HepG2 (cell line): ENCODE data around the gene MINDY1. TPM values are rescaled to one million over a fixed set of nuclear protein-coding genes. Genes with fewer than 3 reads are reported as not detected.

Experiments used
- JUND ChIP-seq: sonication (generic); formaldehyde crosslinking; IDR thresholded peaks from 2 replicates; pipeline ENCODE4 v1.8.0; 2022; ENCODE audit warnings: mild to moderate bottlenecking, missing genetic modification reagents
- MED8 ChIP-seq: sonication (generic); formaldehyde crosslinking; IDR thresholded peaks from 2 replicates; pipeline ENCODE4 v1.8.1; 2023; ENCODE audit warnings: mild to moderate bottlenecking, missing genetic modification reagents; ENCODE audit not compliant: insufficient replicate concordance
- PTBP1 ChIP-seq: fragments of 200-400 bp; formaldehyde crosslinking; IDR thresholded peaks from 2 replicates; pipeline ENCODE4 v1.6.1; 2018; ENCODE audit warnings: low read length, low read depth; ENCODE audit not compliant: poor library complexity, severe bottlenecking
- RBFOX2 ChIP-seq: fragments of 200-400 bp; formaldehyde crosslinking; IDR thresholded peaks from 2 replicates; pipeline ENCODE4 v1.6.1; 2017; ENCODE audit warnings: low read depth, mild to moderate bottlenecking, low read length
- SIX1 ChIP-seq: sonication (generic); formaldehyde crosslinking; IDR thresholded peaks from 2 replicates; pipeline ENCODE4 v1.4.0; 2020; ENCODE audit warnings: missing genetic modification reagents, borderline replicate concordance
- SUZ12 ChIP-seq: fragments of 150-350 bp; IDR thresholded peaks from 2 replicates; pipeline ENCODE4 v1.6.1; 2014; ENCODE audit warnings: low read depth, low read length
- polyA plus RNA-seq, 8 experiments: library from polyadenylated mRNA; depleted of rRNA in 3 of 8; stranded (reverse) in 7 of 8; unstranded in 1 of 8; fragments of >200 nt; fragmentation: Illumina TruSeq in 4 of 8; extraction: Trizol in 4 of 8; gene quantifications; 2 replicates each; pipeline versions ENCODE4 v1.2.1 to v1.2.3, GENCODE V29; 2011 to 2016; ENCODE audit warnings: low read depth in 4 of 8, missing spikeins in 1 of 8, mixed read lengths in 1 of 8; ENCODE audit not compliant: insufficient read depth in 1 of 8
- total RNA-seq, 5 experiments: library from RNA; depleted of rRNA; stranded (reverse); fragments of >200 nt; fragmentation: Illumina TruSeq; extraction: Trizol; gene quantifications; 2 replicates each; pipeline ENCODE4 v1.2.3, GENCODE V29; 2016; ENCODE audit warnings: low read depth in 1 of 5
- TF ChIP-seq, protein P1 (sequence below), 2 experiments: IDR thresholded peaks; 2 replicates each; pipeline ENCODE4 v1.6.1; 2011 to 2012; ENCODE audit warnings: low read length in 2 of 2, borderline replicate concordance in 1 of 2, low read depth in 1 of 2, mild to moderate bottlenecking in 1 of 2, moderate library complexity in 1 of 2
- TF ChIP-seq, protein P2 (sequence below): sonication (generic); formaldehyde crosslinking; IDR thresholded peaks from 2 replicates; pipeline ENCODE4 v1.4.0; 2020; ENCODE audit warnings: mild to moderate bottlenecking, low read depth, missing genetic modification reagents
- TF ChIP-seq, protein P3 (sequence below): sonication (generic); formaldehyde crosslinking; IDR thresholded peaks from 2 replicates; pipeline ENCODE4 v1.9.0; 2022; ENCODE audit warnings: low read depth, missing genetic modification reagents
- TF ChIP-seq, protein P4 (sequence below): sonication (generic); formaldehyde crosslinking; IDR thresholded peaks from 2 replicates; pipeline ENCODE4 v1.4.0; 2020; ENCODE audit warnings: mild to moderate bottlenecking, missing genetic modification reagents, borderline replicate concordance
- TF ChIP-seq, protein P5 (sequence below): IDR thresholded peaks from 2 replicates; pipeline ENCODE4 v1.6.1; 2016; ENCODE audit warnings: low read depth, control low read depth
- TF ChIP-seq, protein P6 (sequence below): sonication (generic); formaldehyde crosslinking; IDR thresholded peaks from 2 replicates; pipeline ENCODE4 v1.4.0; 2020; ENCODE audit warnings: missing genetic modification reagents

The MINDY1 gene
- total and polyA plus RNA-seq, 2 of the 13 experiments (the other 11 are each of a cell fraction or from before 2014, with no cell fraction given), result 11.1 to 15.0 TPM

DNA sequence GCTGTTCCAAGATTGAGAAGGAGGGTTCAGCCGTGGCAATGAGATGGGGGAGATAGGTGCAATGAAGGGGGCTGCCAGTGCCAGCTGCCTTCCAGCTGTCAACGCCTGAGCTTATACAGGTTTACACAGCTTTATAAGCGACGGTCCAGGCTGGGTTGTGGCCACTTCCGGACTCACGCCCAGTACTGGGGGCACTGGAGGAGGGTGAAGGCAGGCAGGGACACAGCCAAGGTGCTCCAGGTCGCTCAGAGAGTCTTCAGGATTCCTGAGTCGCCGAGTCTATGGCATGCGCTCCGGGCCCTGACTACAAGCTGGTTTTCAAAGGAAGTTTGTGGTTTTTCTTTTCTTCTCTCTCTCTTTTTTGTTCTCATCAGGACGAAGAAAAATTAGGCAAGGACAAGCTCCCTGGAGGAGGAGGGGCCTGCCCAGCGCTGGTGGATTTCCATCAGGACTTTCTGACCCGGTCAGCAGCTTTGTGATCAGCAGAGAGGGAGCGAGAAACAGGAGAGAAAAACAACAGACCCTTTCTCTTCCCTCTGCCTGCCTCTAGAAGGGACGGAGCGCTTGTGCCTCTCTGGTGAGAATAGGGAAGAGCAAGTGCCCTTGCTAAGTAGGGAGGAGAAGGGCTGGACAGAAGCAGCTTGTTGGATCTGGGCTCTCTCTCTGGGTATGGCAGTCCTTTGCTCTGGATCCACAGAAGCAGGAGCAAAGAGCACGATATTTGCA lies at the start of gene MINDY1 (continued):
- no peak for TF ChIP-seq MED8 (CRISPR knock-in tag)
- TF ChIP-seq, protein P1, sequence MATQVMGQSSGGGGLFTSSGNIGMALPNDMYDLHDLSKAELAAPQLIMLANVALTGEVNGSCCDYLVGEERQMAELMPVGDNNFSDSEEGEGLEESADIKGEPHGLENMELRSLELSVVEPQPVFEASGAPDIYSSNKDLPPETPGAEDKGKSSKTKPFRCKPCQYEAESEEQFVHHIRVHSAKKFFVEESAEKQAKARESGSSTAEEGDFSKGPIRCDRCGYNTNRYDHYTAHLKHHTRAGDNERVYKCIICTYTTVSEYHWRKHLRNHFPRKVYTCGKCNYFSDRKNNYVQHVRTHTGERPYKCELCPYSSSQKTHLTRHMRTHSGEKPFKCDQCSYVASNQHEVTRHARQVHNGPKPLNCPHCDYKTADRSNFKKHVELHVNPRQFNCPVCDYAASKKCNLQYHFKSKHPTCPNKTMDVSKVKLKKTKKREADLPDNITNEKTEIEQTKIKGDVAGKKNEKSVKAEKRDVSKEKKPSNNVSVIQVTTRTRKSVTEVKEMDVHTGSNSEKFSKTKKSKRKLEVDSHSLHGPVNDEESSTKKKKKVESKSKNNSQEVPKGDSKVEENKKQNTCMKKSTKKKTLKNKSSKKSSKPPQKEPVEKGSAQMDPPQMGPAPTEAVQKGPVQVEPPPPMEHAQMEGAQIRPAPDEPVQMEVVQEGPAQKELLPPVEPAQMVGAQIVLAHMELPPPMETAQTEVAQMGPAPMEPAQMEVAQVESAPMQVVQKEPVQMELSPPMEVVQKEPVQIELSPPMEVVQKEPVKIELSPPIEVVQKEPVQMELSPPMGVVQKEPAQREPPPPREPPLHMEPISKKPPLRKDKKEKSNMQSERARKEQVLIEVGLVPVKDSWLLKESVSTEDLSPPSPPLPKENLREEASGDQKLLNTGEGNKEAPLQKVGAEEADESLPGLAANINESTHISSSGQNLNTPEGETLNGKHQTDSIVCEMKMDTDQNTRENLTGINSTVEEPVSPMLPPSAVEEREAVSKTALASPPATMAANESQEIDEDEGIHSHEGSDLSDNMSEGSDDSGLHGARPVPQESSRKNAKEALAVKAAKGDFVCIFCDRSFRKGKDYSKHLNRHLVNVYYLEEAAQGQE (IDR thresholded peaks at IDR 0.05; ENCODE audit: borderline replicate concordance in 1 of 2, low read depth in 1 of 2, low read length in 2 of 2), result 0 out of 4 replicates have a peak, but pooled peaks of 1 of the 2 experiments have one; percentile 36
- no peak for TF ChIP-seq JUND (CRISPR knock-in tag)
- no peak for TF ChIP-seq SUZ12
- TF ChIP-seq, protein P2, sequence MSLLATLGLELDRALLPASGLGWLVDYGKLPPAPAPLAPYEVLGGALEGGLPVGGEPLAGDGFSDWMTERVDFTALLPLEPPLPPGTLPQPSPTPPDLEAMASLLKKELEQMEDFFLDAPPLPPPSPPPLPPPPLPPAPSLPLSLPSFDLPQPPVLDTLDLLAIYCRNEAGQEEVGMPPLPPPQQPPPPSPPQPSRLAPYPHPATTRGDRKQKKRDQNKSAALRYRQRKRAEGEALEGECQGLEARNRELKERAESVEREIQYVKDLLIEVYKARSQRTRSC (CRISPR knock-in tag), result no peak
- TF ChIP-seq SIX1 (CRISPR knock-in tag), result no peak
- TF ChIP-seq RBFOX2, result 0 out of 2 replicates have a peak, but pooled peaks have one; percentile 17
- TF ChIP-seq, protein P3, sequence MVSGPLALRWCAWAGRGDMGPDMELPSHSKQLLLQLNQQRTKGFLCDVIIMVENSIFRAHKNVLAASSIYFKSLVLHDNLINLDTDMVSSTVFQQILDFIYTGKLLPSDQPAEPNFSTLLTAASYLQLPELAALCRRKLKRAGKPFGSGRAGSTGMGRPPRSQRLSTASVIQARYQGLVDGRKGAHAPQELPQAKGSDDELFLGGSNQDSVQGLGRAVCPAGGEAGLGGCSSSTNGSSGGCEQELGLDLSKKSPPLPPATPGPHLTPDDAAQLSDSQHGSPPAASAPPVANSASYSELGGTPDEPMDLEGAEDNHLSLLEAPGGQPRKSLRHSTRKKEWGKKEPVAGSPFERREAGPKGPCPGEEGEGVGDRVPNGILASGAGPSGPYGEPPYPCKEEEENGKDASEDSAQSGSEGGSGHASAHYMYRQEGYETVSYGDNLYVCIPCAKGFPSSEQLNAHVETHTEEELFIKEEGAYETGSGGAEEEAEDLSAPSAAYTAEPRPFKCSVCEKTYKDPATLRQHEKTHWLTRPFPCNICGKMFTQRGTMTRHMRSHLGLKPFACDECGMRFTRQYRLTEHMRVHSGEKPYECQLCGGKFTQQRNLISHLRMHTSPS (CRISPR knock-in tag), result no peak
- TF ChIP-seq, protein P4, sequence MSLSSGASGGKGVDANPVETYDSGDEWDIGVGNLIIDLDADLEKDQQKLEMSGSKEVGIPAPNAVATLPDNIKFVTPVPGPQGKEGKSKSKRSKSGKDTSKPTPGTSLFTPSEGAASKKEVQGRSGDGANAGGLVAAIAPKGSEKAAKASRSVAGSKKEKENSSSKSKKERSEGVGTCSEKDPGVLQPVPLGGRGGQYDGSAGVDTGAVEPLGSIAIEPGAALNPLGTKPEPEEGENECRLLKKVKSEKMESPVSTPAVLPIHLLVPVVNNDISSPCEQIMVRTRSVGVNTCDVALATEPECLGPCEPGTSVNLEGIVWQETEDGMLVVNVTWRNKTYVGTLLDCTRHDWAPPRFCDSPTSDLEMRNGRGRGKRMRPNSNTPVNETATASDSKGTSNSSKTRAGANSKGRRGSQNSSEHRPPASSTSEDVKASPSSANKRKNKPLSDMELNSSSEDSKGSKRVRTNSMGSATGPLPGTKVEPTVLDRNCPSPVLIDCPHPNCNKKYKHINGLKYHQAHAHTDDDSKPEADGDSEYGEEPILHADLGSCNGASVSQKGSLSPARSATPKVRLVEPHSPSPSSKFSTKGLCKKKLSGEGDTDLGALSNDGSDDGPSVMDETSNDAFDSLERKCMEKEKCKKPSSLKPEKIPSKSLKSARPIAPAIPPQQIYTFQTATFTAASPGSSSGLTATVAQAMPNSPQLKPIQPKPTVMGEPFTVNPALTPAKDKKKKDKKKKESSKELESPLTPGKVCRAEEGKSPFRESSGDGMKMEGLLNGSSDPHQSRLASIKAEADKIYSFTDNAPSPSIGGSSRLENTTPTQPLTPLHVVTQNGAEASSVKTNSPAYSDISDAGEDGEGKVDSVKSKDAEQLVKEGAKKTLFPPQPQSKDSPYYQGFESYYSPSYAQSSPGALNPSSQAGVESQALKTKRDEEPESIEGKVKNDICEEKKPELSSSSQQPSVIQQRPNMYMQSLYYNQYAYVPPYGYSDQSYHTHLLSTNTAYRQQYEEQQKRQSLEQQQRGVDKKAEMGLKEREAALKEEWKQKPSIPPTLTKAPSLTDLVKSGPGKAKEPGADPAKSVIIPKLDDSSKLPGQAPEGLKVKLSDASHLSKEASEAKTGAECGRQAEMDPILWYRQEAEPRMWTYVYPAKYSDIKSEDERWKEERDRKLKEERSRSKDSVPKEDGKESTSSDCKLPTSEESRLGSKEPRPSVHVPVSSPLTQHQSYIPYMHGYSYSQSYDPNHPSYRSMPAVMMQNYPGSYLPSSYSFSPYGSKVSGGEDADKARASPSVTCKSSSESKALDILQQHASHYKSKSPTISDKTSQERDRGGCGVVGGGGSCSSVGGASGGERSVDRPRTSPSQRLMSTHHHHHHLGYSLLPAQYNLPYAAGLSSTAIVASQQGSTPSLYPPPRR (CRISPR knock-in tag), result no peak
- TF ChIP-seq, protein P5, sequence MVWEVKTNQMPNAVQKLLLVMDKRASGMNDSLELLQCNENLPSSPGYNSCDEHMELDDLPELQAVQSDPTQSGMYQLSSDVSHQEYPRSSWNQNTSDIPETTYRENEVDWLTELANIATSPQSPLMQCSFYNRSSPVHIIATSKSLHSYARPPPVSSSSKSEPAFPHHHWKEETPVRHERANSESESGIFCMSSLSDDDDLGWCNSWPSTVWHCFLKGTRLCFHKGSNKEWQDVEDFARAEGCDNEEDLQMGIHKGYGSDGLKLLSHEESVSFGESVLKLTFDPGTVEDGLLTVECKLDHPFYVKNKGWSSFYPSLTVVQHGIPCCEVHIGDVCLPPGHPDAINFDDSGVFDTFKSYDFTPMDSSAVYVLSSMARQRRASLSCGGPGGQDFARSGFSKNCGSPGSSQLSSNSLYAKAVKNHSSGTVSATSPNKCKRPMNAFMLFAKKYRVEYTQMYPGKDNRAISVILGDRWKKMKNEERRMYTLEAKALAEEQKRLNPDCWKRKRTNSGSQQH (CRISPR knock-in tag), result no peak
- TF ChIP-seq, protein P6, sequence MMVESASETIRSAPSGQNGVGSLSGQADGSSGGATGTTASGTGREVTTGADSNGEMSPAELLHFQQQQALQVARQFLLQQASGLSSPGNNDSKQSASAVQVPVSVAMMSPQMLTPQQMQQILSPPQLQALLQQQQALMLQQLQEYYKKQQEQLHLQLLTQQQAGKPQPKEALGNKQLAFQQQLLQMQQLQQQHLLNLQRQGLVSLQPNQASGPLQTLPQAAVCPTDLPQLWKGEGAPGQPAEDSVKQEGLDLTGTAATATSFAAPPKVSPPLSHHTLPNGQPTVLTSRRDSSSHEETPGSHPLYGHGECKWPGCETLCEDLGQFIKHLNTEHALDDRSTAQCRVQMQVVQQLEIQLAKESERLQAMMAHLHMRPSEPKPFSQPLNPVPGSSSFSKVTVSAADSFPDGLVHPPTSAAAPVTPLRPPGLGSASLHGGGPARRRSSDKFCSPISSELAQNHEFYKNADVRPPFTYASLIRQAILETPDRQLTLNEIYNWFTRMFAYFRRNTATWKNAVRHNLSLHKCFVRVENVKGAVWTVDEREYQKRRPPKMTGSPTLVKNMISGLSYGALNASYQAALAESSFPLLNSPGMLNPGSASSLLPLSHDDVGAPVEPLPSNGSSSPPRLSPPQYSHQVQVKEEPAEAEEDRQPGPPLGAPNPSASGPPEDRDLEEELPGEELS (CRISPR knock-in tag), result peak; percentile 19; the same call in 1 of the 2 replicates
- TF ChIP-seq PTBP1, result no peak
